ENCODE results near the gene LYPLAL1. TPM values are rescaled to one million over a fixed set of nuclear protein-coding genes. Genes with fewer than 3 reads are reported as not detected.

The LYPLAL1 gene
- total and polyA plus RNA-seq, 2 of the 13 experiments (the other 11 are each of a cell fraction or from before 2014, with no cell fraction given), result 17.0 to 31.6 TPM

DNA sequence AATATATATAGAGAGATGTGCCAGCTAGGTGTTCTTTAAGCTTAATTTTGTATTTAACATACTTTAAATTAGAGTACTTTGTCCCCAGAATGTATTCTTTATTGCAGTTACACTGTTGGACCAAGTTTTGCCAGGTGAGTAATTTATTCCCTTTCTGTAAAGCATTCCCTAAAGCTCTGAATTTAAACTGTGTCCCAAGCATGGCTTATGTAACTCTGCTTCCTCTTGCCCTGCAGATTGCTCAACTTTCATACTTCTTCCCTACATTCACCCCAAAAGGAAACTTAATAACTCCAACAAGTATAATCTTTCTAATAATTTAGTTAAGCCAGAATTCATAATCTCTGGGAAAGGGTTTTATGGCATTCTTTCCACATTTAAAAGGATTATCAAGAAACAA lies 5.6 kb downstream of the LYPLAL1 start (continued):
- TF ChIP-seq IKZF4 (CRISPR knock-in tag; IDR thresholded peaks at IDR 0.05; ENCODE audit: borderline replicate concordance, low read depth, not compliant biosample characterization), result no peak
- TF ChIP-seq ATAD3A (CRISPR knock-in tag; IDR thresholded peaks at IDR 0.05), result no peak
- no peak for TF ChIP-seq MAFG (CRISPR knock-in tag; IDR thresholded peaks at IDR 0.05)
- 0 out of 2 replicates have a peak, but pooled peaks have one; percentile 35 for TF ChIP-seq CEBPB (IDR thresholded peaks at IDR 0.05; ENCODE audit: borderline replicate concordance, low read depth, low read length)

GRCh38 chr1:219184337-219184736 lies 10.7 kb downstream of the LYPLAL1 start:
- ChIA-PET POLR2A (no interaction called here), CTCF (ENCODE audit: low intra/inter-chr PET ratio, low total read pairs) (no interaction called here)
- Histone ChIP-seq H3K9me3 (ENCODE audit: low read length) (no peaks in the 10 kb centered on the region), H3K27me3 (ENCODE audit: control insufficient read depth in 1 of 2, insufficient read depth in 2 of 2, low read length in 2 of 2) (no peaks in the 10 kb centered on the region), H4K20me1 (ENCODE audit: insufficient read depth, low read length) (no peaks in the 10 kb centered on the region), H3K36me3 (replicated peaks in 1 of 2; ENCODE audit: control insufficient read depth in 1 of 2, insufficient read depth in 2 of 2, low read length in 2 of 2) (peaks cover 2 to 9% of the 10 kb centered on the region in 2 experiments; a peak in 2 of 5 replicates), H2AFZ (ENCODE audit: low read length) (no peak overlapping the region), H3K9ac (ENCODE audit: insufficient read depth, low read depth, low read length) (no peak overlapping the region), H3K79me2 (ENCODE audit: insufficient read depth, low read length) (peaks cover 38% of the 10 kb centered on the region), H3K4me2 (ENCODE audit: low read depth, low read length) (no peak overlapping the region), H3K4me1 (ENCODE audit: insufficient read depth, low read length) (peaks cover 14% of the 10 kb centered on the region; the same call in 1 of the 2 replicates), H3K4me3 (replicated peaks in 1 of 3; ENCODE audit: insufficient read depth in 1 of 3, low read depth in 2 of 3, low read length in 3 of 3) (no peak overlapping the region), H3K27ac (ENCODE audit: extremely low read length, insufficient read depth, low read length) (no peak overlapping the region)
- intact Hi-C loops (cut with micrococcal nuclease; ENCODE audit: unreplicated experiment) (no loop called here), in situ Hi-C loops (cut with HindIII; ENCODE audit: extremely low pct_ligation_motif_present, low pct_unique_long_range_greater_than_20kb) (no loop called here)
- 39% methylated on average over 1 of the region's 1 CpG for WGBS (ENCODE audit: low lambda C conversion rate)
- ATAC-seq, result no peak
- no TSS peak for BruUV-seq (replicated peaks)
- TF ChIP-seq ZBTB3 (CRISPR knock-in tag; IDR thresholded peaks at IDR 0.05; ENCODE audit: borderline replicate concordance, low read depth), result no peak
- TF ChIP-seq SYNCRIP (IDR thresholded peaks at IDR 0.05; ENCODE audit: insufficient read depth, low read depth, low read length), result no peak
- TF ChIP-seq, protein P1, sequence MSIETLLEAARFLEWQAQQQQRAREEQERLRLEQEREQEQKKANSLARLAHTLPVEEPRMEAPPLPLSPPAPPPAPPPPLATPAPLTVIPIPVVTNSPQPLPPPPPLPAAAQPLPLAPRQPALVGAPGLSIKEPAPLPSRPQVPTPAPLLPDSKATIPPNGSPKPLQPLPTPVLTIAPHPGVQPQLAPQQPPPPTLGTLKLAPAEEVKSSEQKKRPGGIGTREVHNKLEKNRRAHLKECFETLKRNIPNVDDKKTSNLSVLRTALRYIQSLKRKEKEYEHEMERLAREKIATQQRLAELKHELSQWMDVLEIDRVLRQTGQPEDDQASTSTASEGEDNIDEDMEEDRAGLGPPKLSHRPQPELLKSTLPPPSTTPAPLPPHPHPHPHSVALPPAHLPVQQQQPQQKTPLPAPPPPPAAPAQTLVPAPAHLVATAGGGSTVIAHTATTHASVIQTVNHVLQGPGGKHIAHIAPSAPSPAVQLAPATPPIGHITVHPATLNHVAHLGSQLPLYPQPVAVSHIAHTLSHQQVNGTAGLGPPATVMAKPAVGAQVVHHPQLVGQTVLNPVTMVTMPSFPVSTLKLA (IDR thresholded peaks at IDR 0.05), result no peak
- no peak for TF ChIP-seq ZC3H4 (CRISPR knock-in tag; IDR thresholded peaks at IDR 0.05; ENCODE audit: borderline replicate concordance)
- no peak for TF ChIP-seq ZNF329 (CRISPR knock-in tag; IDR thresholded peaks at IDR 0.05; ENCODE audit: low read depth)
- no peak for TF ChIP-seq TEAD2 (CRISPR knock-in tag; IDR thresholded peaks at IDR 0.05)
- no peak for TF ChIP-seq SRF (IDR thresholded peaks at IDR 0.05; ENCODE audit: low read depth, low read length)
- no peak for TF ChIP-seq SNAI1 (CRISPR knock-in tag; IDR thresholded peaks at IDR 0.05; ENCODE audit: borderline replicate concordance)
- TF ChIP-seq TEAD3 (CRISPR knock-in tag; optimal IDR thresholded peaks at IDR 0.05; ENCODE audit: borderline replicate concordance), result no peak
- TF ChIP-seq ZNF451 (CRISPR knock-in tag; IDR thresholded peaks at IDR 0.05), result no peak
- no peak for TF ChIP-seq RAD51 (IDR thresholded peaks at IDR 0.05; ENCODE audit: borderline replicate concordance)
- TF ChIP-seq MYNN (CRISPR knock-in tag; IDR thresholded peaks at IDR 0.05; ENCODE audit: low read depth), result no peak
- TF ChIP-seq SRSF4 (IDR thresholded peaks at IDR 0.05; ENCODE audit: low read depth, low read length, poor library complexity, severe bottlenecking), result no peak
- no peak for TF ChIP-seq ZNF724P (CRISPR knock-in tag; IDR thresholded peaks at IDR 0.05; ENCODE audit: borderline replicate concordance)
- no peak for TF ChIP-seq MXI1 (IDR thresholded peaks at IDR 0.05; ENCODE audit: borderline replicate concordance, low read depth, low read length)
- no peak for TF ChIP-seq ZFP90 (CRISPR knock-in tag; IDR thresholded peaks at IDR 0.05; ENCODE audit: borderline replicate concordance)
- DNase-seq (ENCODE audit: low spot score), result no peak
- FAIRE-seq, result no peak
